Urinary bladder (tissue), 2 donors: ENCODE results near the gene CDK5RAP3. TPM values are rescaled to one million over a fixed set of nuclear protein-coding genes. Genes with fewer than 3 reads are reported as not detected.

Experiments used
- polyA plus RNA-seq: library from polyadenylated mRNA; stranded (reverse); fragments of 200-250 nt; gene quantifications from one replicate; pipeline ENCODE4 v1.2.3, GENCODE V29; 2013
- total RNA-seq: library from RNA; depleted of rRNA; stranded (reverse); fragments of >200 nt; gene quantifications from one replicate; pipeline ENCODE4 v1.2.3, GENCODE V29; 2014
- donor health status: healthy.

CDK5RAP3 gene
- total and polyA plus RNA-seq, 2 donors, result 77.4 to 117 TPM

Other genes starting within 250 kb of the CDK5RAP3 start
- gene TBX21, start 237.9 kb upstream of the CDK5RAP3 start, total RNA-seq, result 0.11 TPM
- gene TBX21, start 237.9 kb upstream of the CDK5RAP3 start, polyA plus RNA-seq, result 0.25 TPM
- 7.8 TPM for gene OSBPL7, start 149.3 kb upstream of the CDK5RAP3 start, total RNA-seq
- 9.6 TPM for gene OSBPL7, start 149.3 kb upstream of the CDK5RAP3 start, polyA plus RNA-seq
- gene MRPL10, start 139.6 kb upstream of the CDK5RAP3 start, total RNA-seq, result 8.5 TPM
- 80.9 TPM for gene MRPL10, start 139.6 kb upstream of the CDK5RAP3 start, polyA plus RNA-seq
- gene LRRC46, start 139.4 kb upstream of the CDK5RAP3 start, total RNA-seq, result not detected
- gene LRRC46, start 139.4 kb upstream of the CDK5RAP3 start, polyA plus RNA-seq, result 0.30 TPM
- gene SCRN2, start 129.8 kb upstream of the CDK5RAP3 start, total RNA-seq, result 27.4 TPM
- 41.0 TPM for gene SCRN2, start 129.8 kb upstream of the CDK5RAP3 start, polyA plus RNA-seq
- gene SP6, start 120.0 kb upstream of the CDK5RAP3 start, total RNA-seq, result 2.2 TPM
- 2.3 TPM for gene SP6, start 120.0 kb upstream of the CDK5RAP3 start, polyA plus RNA-seq
- 1.9 TPM for gene SP2, start 74.9 kb upstream of the CDK5RAP3 start, total RNA-seq
- 16.0 TPM for gene SP2, start 74.9 kb upstream of the CDK5RAP3 start, polyA plus RNA-seq
- 6.6 TPM for gene PNPO, start 29.5 kb upstream of the CDK5RAP3 start, total RNA-seq
- 8.2 TPM for gene PNPO, start 29.5 kb upstream of the CDK5RAP3 start, polyA plus RNA-seq
- gene PRR15L, start 13.2 kb upstream of the CDK5RAP3 start, total RNA-seq, result 3.4 TPM
- gene PRR15L, start 13.2 kb upstream of the CDK5RAP3 start, polyA plus RNA-seq, result 1.2 TPM
- gene COPZ2, start 66.7 kb downstream of the CDK5RAP3 start, total RNA-seq, result 45.2 TPM
- gene COPZ2, start 66.7 kb downstream of the CDK5RAP3 start, polyA plus RNA-seq, result 36.0 TPM
- gene NFE2L1, start 77.2 kb downstream of the CDK5RAP3 start, total RNA-seq, result 53.1 TPM
- gene NFE2L1, start 77.2 kb downstream of the CDK5RAP3 start, polyA plus RNA-seq, result 163 TPM
- 53.3 TPM for gene CBX1, start 130.4 kb downstream of the CDK5RAP3 start, total RNA-seq
- 60.4 TPM for gene CBX1, start 130.4 kb downstream of the CDK5RAP3 start, polyA plus RNA-seq
- gene SNX11, start 136.7 kb downstream of the CDK5RAP3 start, total RNA-seq, result 7.3 TPM
- 20.7 TPM for gene SNX11, start 136.7 kb downstream of the CDK5RAP3 start, polyA plus RNA-seq